GM13977 (cell line): Measurements from ENCODE around the gene NR2E3.

ENCODE experiments used
- DNase-seq: peaks from one replicate; pipeline ENCODE4 v3.0.0; 2012; ENCODE audit warnings: low spot score
- in situ Hi-C: fragments of 300-500 bp; cut with MboI; formaldehyde crosslinking; loops from one replicate; pipeline ENCODE4 v1.12.0; 2022; ENCODE audit warnings: low sequenced_read_pairs, low pct_unique_long_range_greater_than_20kb, mixed read lengths, inconsistent platforms; ENCODE audit not compliant: unreplicated experiment
- TF ChIP-seq, protein P1 (sequence below): IDR thresholded peaks from 2 replicates; pipeline ENCODE4 v1.5.1; 2012; ENCODE audit warnings: mild to moderate bottlenecking, control low read depth; ENCODE audit not compliant: insufficient read depth; ENCODE audit errors: extremely low read depth, missing control alignments

Gene NR2E3

DNA sequence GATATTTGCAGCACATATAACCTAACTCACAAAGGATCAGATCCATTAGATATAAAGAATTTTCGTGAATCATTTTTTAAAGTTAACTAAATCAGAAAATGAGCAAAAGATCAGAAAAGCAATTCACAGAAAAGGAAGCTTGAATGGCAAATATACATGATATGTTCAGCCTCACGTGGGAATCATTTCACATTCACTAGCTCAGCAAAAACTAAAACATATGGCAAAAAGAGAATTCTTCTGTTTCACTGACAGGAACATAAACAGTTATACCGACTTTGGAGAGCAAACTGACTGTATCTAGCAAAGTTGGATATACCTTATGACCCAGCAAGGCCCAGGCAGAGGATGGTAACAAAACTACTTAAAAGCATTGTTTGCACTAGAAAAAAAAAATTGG, 34.0 kb upstream of the NR2E3 start:
- TF ChIP-seq, protein P1, sequence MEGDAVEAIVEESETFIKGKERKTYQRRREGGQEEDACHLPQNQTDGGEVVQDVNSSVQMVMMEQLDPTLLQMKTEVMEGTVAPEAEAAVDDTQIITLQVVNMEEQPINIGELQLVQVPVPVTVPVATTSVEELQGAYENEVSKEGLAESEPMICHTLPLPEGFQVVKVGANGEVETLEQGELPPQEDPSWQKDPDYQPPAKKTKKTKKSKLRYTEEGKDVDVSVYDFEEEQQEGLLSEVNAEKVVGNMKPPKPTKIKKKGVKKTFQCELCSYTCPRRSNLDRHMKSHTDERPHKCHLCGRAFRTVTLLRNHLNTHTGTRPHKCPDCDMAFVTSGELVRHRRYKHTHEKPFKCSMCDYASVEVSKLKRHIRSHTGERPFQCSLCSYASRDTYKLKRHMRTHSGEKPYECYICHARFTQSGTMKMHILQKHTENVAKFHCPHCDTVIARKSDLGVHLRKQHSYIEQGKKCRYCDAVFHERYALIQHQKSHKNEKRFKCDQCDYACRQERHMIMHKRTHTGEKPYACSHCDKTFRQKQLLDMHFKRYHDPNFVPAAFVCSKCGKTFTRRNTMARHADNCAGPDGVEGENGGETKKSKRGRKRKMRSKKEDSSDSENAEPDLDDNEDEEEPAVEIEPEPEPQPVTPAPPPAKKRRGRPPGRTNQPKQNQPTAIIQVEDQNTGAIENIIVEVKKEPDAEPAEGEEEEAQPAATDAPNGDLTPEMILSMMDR: no peak
- in situ Hi-C loops: no loop called here
- no peak for DNase-seq

DNA sequence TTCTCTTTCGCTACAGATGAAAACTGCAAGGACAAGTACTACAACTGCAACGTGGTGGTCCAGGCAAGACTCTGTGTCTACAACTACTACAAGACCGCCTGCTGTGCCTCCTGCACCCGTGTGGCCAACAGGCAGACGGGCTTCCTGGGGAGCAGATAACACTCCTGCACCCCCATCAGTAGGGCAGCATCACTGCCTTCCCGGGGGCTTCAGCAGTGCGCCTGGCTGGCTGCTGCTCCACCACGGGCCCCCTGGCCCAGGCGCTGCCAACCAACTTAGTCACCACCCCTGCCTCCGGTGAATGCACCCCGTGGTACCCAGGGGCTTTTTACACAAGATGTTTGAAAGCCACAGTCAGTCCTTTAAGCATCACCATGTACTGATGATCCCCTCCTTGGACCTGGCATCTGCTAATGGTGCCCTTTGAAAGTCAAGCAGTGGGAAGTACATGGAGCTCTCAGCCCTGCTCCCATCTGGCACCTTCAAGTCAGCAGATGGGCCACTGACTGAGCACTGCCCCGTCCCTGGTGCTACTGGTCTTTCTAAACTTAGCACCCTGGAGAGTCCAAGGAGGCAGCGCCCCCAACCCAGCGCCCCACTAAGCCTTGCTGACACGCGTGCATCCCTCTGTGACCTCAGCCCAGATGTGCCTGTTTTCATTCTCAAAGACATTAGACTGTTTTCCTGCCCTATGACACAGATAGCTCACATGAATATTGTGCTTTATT, 33.0 kb upstream of the NR2E3 start:
- DNase-seq: no peak
- in situ Hi-C loops: no loop called here
- TF ChIP-seq, protein P1: no peak

DNA sequence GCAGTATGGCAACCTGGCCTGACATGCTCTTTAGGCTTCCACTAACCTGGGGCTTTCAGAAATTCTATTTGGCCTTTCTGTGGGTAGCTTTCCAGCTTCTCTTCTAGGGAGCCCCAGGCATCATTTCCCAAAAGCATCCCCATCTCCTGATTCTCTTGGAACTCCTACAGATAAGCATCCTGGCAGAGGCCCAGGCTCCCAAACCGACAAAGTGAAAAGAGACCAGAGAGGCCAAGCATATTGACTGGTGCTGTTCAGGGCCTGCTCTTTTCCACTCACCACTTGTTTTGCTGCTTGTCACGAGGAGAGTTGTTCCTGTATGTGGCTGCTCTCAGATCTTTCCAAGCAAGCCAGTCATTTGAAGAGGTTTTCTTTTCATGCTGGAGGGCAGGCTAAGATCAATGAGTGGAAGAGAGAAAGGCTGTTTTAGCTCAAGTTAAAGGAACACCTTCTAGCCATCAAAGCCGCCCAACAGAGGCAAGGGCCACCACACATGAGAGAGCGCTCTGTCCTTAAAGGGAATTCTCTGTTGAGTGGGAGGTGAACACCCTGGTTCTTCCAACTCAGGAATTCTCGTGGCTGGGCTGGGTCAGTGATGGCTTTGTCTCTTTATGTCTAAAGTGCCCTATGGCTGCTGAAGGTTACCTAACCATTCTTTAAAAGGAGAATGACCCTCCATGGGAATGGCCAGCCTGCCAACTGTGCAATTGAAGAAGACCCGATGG, 31.1 kb upstream of the NR2E3 start:
- TF ChIP-seq, protein P1: no peak
- in situ Hi-C loops: no loop called here
- DNase-seq: no peak

DNA sequence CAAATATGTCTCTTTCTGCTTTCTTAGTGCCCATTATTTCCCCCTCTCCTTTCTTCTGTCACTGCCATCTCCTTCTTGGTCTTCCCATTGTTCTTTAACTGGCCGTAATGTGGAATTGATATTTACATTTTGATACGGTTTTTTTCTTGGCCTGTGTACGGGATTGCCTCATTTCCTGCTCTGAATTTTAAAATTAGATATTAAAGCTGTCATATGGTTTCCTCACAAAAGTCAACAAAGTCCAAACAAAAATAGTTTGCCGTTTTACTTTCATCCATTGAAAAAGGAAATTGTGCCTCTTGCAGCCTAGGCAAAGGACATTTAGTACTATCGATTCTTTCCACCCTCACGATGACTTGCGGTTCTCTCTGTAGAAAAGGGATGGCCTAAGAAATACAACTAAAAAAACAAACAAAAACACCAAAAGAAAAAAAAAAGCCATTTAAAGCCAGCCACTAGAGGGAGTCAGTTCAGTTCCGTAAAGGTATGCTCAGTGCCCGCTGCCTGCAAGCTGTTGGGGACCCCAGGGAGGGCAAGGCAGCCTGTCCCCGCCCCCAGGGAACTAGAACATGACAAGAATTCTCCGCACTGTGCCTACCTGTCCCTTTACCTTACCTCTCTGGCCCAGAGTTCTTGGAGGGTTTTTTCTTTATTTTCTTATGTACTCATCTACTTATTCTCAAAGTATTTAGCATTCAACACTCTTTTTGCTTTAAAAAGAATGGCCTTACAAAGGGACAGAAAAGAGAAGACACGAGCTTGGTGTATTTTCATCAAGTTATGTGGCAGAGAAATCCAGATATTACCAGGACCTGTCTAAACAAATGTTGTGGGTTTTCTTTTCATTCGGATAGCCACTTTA, 30.0 kb upstream of the NR2E3 start:
- peak; percentile 74 for DNase-seq

DNA sequence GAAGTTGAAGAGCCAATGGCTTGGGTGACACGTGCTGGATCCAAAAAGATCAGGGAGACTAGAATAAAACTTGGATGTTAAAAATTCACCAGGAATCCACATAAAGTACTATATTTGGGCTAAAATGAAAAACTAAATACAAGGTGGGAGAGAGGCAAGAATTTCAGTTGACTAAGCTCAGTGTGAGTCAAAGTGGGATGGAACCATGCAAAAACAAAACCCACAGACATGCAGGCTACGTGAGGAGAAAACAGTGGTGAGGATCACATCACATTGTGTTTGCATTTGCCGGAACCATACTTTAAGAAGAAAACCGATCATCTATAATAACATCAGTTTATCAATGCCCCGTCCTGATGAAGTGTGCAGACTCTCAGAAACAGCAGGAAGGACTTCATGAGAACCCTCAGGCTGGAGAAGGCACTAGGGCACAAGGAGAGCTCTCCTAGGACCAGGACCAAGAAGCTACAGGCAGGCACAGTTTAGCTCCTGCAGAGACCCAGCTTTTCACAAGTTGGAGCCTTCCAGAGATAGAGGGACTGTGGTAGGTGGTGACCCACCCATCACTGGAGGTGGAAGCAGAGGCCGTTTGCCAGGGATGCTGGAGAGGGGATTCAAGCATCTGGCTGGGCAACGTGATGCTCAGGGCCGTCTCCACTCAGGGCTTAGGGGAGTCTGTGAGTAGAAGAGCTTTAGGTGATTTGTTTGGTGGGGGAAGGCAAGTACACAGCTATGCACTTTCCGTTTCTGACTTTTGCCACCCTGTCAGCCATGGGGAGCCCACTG, 29.0 kb upstream of the NR2E3 start:
- TF ChIP-seq, protein P1: no peak
- DNase-seq: peak; percentile 68
- in situ Hi-C loops: no loop called here

More for the DNA sequence above, 30.0 kb upstream of the NR2E3 start:
- in situ Hi-C loops: no loop called here
- TF ChIP-seq, protein P1: peak; percentile 76

DNA sequence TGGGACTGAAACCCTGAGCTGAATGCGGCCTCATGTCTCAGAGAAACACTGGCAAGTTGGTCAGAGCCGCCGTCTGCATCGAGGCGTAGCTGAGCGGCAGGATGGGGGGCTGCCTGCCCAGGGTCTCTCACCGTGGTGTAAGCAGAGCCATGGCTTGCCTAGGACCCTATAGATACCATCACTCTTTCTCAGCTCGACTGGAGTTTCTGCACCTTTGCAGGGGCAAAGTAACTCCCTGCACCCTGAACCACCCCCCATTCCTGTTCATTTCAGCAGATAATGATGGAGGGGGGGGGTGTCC, 28.4 kb upstream of the NR2E3 start:
- no peak for DNase-seq
- TF ChIP-seq, protein P1: no peak
- in situ Hi-C loops: no loop called here
